Coronary artery (tissue), 2 donors: Measurements from ENCODE around the gene UBE2F.

Source experiments
- DNase-seq: peaks from one replicate; pipeline ENCODE4 v3.0.0-alpha.2; 2017; ENCODE audit warnings: low spot score
- H3K27ac ChIP-seq, 2 donors: fragments of 200-600 bp; sonication (generic); one replicate each; pipeline ENCODE4 v1.5.1; 2016 to 2019
- H3K4me3 ChIP-seq: fragments of 200-600 bp; sonication (generic); 2 replicates; pipeline ENCODE4 v1.5.1; 2016; ENCODE audit warnings: mild to moderate bottlenecking, moderate library complexity
- CTCF ChIP-seq: fragments of 200-600 bp; sonication (generic); IDR thresholded peaks from one replicate; pipeline ENCODE4 v1.5.1; 2019; ENCODE audit warnings: antibody characterized with exemption

UBE2F gene

GRCh38 chr2:237995036-237995435 lies 28.2 kb downstream of the UBE2F start:
- Histone ChIP-seq H3K27ac (no peak overlapping the region), H3K4me3 (no peak overlapping the region)
- DNase-seq, result no peak
- no peak for TF ChIP-seq CTCF

DNA sequence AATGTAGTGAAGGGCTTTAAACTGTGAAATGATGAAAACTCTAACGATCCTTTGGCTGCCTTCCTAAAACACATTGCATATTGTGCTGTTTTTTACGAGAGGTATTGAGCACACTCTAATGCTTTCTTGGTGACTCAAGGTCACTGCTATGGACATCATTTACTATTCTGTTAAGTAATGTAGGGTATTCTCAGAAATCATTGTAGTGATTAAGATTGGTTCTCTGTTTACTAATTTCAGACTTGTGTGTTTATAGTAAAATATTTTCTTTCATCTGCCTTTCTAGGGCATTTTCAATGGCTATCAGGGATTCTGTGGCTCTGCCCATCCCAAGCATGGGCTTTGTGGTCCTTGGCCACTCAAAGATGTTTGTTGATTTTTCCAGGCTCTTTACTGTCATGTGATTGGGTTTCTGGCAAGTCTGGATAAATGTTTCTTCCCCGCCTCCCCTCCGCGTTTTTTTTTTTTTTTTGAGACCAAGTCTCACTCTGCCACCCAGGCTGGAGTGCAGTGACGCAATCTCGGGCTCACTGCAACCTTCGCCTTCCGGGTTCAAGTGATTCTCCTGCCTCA lies 29.3 kb downstream of the UBE2F start:
- H3K4me3 ChIP-seq, result no peak overlapping the region
- peak overlapping the region in 1 of 2 donors; percentile 31 for H3K27ac ChIP-seq
- no peak for TF ChIP-seq CTCF
- no peak for DNase-seq

- Histone ChIP-seq H3K4me3 (no peak overlapping the region), H3K27ac (no peak overlapping the region)
- no peak for TF ChIP-seq CTCF
- DNase-seq, result no peak
Observed at GRCh38 chr2:237997521-237997920, 30.7 kb downstream of the UBE2F start.

DNA sequence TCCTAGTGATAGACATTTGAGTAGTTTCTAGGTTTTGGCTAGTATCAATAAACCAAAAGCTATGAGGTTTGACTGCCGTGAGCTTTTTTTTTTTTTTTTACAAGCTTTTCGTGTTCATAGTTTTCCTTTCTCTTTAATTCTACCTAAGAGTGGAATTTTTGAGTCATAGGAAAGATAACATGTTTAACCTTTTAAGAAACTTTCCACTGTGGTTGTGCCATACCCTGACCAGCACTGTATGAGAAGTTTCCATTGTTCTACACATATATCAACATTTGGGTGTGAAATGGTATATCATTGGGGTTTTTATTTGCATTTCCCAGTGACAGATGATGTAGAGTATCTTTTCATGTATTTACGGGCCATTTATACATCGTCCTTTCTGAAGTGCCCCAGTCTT lies 31.7 kb downstream of the UBE2F start:
- H3K27ac ChIP-seq, result no peak overlapping the region
- no peak for DNase-seq
- H3K4me3 ChIP-seq, result no peak overlapping the region
- no peak for TF ChIP-seq CTCF

GRCh38 chr2:238003234-238004031 lies 36.6 kb downstream of the UBE2F start:
- TF ChIP-seq CTCF, result no peak
- Histone ChIP-seq H3K27ac (no peak overlapping the region), H3K4me3 (no peak overlapping the region)
- DNase-seq, result no peak

DNA sequence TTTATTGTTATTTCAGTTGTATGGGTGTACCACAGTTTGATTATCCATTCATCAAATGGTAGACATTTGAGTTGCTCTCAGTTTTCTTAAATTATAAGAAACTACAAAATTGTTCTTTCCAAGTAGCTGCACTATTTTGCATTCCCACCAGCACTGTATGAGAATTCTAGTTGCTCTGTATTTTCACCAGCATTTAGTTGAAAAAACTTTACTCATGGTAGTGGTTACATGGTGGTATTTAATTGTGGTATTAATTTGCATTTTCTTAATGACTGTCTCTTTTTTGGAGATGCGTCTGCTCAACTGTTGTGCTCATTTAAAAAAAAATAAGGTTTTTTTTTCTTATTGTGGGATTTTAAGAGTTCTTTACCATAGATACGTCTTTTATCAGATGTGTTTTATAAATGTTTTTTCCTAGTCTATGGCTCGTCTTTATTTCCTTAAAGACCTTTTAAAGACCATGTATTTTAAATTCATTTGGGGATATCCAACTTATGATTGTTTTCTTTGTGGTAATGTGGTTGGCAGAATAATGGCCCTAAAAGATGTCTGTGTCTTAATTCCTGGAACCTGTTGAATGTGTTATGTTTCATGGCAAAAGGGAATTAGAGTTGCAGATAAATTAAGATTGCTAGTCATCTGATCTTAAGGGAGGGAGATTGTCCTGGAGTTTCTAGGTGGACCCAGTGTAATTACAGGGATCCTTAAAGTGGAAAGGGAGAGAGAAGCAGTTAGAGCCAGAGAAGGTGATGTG lies 37.4 kb downstream of the UBE2F start:
- no peak for DNase-seq
- no peak for TF ChIP-seq CTCF
- H3K27ac ChIP-seq, result no peak overlapping the region
- no peak overlapping the region for H3K4me3 ChIP-seq
